HG02623 (cell line): Measurements from ENCODE around the gene DEGS2.

Source experiments
- ATAC-seq: cut with Tn5 transposase; IDR thresholded peaks from one replicate; pipeline ENCODE4 v1.9.1; 2021; ENCODE audit warnings: moderate library complexity; ENCODE audit not compliant: unreplicated experiment

DEGS2 gene

DNA sequence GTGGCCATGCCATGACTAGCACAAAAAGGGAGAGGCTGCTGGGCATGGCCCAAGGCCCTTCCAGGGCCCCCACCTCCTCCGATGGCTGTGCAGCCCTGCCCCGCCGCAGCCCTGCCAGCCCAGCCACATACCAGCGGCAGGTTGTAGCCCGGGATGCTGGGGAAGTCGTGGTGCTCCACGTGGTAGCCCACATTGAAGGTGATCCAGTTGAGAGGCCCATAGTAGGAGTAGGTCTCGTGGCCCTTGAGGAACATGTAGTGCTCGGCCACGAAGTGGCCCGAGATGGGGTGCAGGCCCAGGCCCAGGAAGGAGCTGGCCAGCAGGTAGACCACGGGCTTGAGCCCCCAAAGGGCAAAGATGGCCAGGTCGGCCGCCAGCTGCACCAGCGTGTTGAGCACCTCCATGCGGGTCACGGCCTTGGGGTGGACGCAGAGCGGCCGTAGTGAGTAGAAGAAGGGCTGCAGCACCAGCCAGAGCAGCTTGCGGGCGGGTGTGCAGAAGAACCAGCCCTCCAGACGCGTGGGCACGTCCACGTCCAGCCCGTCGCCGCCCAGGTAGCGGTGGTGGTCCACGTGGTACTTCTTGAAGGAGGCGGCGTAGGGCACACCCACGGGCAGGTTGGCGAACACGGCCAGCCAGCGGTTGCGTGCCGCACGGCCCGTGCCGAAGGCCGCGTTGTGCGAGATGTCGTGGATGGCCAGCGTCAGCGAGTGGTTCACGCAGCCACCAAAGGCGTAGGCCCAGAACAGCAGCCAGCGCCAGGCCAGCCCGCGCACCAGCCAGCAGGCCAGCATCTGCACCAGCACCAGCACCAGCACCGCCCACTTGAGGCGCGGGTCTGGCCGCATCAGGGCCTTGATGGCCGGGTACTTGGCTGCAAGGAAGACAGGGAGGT lies 10.4 kb downstream of the DEGS2 start:
- ATAC-seq, result no peak

- no peak for ATAC-seq
These were observed 11.6 kb downstream of the DEGS2 start for GRCh38 chr14:100147691-100148464.

- ATAC-seq, result no peak
These were observed 12.2 kb downstream of the DEGS2 start for GRCh38 chr14:100147181-100147631.

DNA sequence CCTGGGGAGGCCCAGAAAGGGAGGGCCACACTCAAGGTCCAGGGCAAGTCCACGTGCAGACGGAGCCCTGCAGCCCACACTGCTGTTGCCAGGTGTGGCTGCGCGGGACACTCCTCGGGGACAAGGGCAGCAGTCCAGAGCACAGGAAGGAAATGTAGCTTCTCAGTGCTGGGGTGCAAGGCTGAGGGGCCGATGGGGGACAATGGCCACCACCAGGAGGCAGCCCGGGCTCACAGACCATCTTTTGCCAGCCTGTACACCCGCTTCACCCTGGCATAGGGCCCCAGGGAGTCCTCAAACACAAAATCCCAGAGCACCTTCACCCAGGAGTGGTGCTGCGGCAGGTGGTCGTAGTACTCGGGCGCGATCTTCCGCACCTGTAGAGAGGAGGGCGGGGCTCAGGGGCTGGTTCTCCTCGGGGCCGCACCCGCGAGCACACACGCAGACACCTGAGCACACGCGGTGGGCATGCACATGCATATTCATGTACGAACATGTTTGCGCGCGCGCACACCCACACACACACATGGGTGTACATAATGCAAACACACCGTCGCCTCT lies 12.8 kb downstream of the DEGS2 start:
- ATAC-seq, result no peak

- ATAC-seq, result no peak
These were observed 13.6 kb downstream of the DEGS2 start for GRCh38 chr14:100145682-100146464.

GRCh38 chr14:100144996-100145646 lies 14.3 kb downstream of the DEGS2 start:
- no peak for ATAC-seq

DNA sequence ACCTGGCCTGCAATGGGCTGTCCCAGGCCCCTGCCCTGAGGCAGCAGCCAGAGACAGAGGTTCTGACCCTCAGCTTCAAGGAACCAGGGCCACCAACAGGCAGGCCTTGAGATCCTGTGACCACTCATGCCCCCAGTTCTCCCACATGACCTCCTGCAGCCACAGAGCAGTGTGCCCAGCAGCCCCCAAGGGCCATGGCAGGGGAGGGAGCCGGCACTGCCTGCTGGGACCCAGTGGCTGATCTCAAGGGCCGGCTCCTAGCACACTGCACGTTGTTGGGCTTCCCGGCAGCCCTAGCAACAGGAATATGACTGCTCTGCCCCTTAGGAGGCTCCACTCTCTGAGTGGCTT lies 14.8 kb downstream of the DEGS2 start:
- no peak for ATAC-seq

DNA sequence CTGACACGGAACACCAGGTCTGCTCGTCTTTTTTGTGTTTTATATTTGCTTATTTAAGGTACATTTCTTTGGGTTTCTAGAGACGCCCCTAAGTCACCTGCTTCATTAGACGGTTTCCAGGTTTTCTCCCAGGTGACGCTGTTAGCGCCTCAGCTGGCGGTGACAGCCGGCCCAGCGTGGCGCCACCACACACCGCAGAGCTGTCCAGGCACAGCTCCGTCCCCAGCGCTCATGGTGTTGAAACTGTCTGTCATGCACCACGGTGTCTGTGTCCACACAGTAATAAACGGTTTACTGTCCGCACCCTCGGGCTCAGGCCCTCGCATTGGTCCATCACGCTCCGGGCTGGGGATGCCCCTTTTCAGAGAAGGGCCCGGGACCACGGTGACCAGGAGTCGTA lies 15.5 kb downstream of the DEGS2 start:
- no peak for ATAC-seq

GRCh38 chr14:100143523-100143922 lies 15.9 kb downstream of the DEGS2 start:
- ATAC-seq, result no peak

DNA sequence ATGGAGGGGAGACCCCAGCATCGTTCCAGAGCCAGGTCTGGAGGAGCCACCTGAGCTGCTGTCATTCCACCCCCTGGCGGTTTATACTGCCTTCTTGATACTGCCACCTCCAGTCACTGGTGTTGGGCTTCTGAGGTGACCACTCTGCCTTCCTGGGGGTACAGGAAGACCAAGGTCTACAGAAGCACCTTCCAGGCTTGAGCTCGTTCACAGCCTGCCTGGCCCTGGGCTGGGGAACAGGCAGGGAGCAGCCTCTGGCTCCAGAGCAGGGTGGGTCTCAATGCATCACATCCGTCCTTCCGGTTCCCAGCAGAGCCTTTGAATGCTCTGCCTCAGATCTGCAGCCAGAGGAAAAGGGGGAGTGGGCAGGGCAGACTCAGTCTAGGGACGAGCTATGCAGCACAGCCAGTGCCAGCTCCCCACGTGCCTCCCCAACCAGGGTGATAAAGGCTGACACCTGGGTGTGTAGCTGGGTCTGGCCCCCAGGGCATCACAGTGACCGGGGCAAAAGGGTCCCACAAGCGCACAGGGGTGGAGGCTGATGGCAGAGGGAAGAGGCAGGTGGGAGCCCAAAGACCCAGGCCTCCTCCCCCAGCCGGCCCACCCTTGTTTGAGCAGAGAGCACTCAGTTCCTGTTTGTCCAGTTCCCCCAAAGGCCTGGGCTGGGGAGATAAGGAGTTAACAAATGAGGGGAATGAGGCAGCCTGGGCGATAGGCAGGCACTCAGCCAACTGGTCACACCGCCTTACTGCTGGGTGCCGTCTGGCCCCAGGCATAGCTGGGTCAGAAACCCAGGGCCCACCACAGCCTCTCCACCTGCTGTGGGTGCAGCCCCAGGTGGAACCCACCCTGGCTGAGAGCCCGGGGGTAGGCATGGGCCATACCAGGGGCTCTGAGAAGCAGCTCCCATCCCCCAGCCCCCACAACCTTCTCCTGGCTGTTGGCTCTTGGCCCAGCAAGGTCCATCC lies 17.1 kb downstream of the DEGS2 start:
- no peak for ATAC-seq

DNA sequence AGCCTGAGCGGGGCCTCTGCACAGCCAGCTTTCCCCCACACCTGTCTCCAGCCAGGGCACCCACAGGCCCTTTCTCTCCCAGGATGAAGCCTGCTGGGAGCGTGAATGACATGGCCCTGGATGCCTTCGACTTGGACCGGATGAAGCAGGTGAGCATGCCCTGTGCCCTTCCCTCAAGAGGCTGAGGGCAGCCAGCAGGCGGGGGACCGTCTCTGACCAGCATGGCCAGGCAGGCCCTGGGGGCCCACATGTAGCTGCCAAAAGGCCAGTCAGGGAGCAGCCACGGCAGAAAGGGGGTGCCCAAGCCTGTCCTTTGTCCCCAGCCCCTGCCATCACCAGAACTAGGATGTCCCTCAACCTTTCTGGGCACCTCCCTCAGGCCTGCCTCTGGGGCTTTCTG lies 18.3 kb downstream of the DEGS2 start:
- no peak for ATAC-seq

- ATAC-seq, result no peak
These were observed 18.9 kb downstream of the DEGS2 start for GRCh38 chr14:100140452-100141078.

DNA sequence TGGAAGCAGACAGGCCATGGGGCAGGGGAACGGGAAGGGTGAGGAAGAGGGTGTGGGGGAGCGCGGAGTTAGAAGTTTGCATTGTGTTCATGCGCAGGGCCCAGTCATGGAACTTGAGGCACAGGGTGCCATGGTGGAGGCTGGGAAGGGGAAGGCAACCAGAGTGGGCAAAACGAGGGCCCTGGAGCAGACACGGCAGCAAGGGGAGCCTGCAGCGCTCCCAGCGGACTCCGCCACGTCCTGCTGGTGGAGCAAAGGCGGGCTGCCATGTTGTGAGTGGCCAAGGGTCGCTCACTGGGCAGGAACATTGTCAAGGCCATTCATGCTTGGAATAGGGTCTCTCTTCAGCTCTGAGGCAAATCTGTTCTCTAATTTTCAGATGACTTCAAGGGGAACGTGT lies 20.5 kb downstream of the DEGS2 start:
- no peak for ATAC-seq

DNA sequence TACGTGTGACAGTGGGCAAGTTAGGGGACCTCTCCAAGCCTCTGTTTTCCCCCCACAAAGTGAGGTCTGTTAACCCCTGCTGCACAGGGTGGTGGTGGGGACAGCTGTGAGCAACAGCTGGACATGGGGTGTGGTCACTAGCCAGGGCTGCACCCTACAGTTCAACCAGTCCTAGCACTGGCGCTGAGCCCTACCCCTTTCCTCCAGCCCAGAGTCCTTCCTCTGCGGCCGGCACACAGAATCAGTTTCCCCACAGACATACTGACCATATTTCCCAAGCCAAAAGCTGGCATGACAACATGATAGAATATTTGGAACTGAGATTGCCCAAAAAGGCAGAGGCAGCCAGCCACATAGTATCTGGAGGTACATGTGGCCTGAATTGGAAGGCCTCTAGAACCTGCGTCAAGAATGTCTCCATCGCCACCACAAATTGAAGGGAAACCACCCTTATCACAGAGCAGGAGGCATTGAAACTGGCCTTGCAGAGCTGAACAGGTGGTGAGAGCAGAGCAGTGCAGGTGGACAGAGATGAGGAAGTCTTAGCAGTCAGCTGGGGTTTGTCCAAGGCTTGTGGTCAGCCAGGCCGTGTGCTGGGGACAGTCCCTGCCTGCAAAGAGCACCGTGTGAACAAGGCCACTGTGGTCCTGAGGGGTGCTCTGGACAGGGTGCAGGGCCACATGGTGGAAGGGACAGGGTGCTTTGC lies 21.2 kb downstream of the DEGS2 start:
- no peak for ATAC-seq

- no peak for ATAC-seq
These were observed 22.3 kb downstream of the DEGS2 start for GRCh38 chr14:100137173-100137572.

GRCh38 chr14:100135784-100136183 lies 23.7 kb downstream of the DEGS2 start:
- ATAC-seq, result no peak

DNA sequence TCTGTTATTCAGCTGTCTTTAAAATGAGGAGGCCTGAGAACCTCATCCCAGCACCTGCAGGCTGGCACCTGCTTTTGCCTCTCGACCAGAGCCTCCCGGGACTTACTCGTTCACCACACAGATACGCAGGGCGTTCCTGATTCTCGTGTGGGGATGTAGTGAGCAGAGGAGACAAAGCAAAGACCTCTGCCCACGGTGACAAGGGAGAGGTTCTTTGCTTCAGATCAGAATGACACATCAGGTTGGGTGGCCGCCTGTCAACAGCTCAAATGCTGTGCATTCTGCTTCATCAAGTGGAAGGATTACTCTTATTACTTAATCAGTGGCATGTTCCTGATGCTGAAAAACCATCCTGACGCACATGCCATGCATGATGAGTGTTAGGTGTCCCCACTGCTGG lies 24.4 kb downstream of the DEGS2 start:
- no peak for ATAC-seq

DNA sequence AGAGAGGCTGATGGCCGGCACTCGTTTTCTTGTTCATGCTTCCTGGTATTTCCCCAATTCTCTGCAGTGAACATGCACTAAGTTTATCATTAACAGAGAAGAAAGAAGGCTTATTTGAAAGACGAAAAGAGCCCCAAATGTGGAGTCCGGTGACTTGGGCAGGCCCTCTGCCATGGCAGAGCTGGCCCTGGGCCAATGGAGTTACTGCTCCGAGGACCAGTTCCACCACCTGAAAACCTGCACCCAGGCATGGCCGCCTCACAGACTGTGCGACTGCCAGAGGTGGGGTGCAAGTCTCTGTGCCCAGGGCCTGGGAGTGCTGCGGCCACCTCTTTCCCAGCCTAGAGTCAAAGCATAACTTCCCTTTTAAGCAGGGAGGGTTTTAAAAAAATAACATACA lies 24.9 kb downstream of the DEGS2 start:
- ATAC-seq, result no peak
